Measurements from ENCODE around the gene ATP6V0C. TPM values are rescaled to one million over a fixed set of nuclear protein-coding genes. Genes with fewer than 3 reads are reported as not detected.

The ATP6V0C gene
- total and polyA plus RNA-seq, 2 of the 13 experiments (the other 11 are each of a cell fraction or from before 2014, with no cell fraction given) = 10.4 to 20.1 TPM

DNA sequence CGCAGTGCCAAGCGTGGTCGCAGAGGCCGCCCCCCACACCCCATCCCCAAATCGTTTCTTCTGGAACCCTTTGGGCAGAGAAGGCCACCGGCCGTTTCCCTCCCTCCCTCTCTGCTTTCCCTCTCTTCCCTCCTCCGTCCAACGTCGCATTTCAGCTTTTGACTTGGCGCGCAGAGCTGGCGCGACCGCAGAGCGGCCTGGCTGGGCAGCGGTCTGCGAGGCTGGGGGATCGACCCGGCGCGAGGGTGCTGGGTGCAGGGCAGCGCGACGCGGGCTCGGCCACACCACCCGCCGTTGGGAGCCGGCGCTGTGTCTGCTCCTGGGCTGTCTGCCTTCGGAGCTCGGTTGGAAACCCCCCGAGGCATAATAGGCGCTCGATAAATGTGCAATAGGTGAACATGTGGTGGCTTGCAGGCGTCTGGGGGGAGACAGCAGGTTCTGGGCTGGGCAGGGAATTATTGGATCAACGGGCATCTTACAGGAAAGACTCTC, 45.5 kb upstream of the ATP6V0C start (continued):
- TF ChIP-seq GABPA (IDR thresholded peaks at IDR 0.05; ENCODE audit: low read depth, low read length) (no peak), GABPA (CRISPR knock-in tag; IDR thresholded peaks at IDR 0.05; ENCODE audit: low read depth) (no peak), MXI1 (IDR thresholded peaks at IDR 0.05; ENCODE audit: borderline replicate concordance, low read depth, low read length) (no peak), SRF (IDR thresholded peaks at IDR 0.05; ENCODE audit: low read depth, low read length) (no peak), SOX5 (CRISPR knock-in tag; IDR thresholded peaks at IDR 0.05; ENCODE audit: borderline replicate concordance) (no peak), CREB1 (IDR thresholded peaks at IDR 0.05) (no peak), CREB1 (CRISPR knock-in tag; IDR thresholded peaks at IDR 0.05) (no peak), ZNF790 (CRISPR knock-in tag; IDR thresholded peaks at IDR 0.05; ENCODE audit: borderline replicate concordance) (no peak), ZNF30 (CRISPR knock-in tag; IDR thresholded peaks at IDR 0.05) (0 out of 2 replicates have a peak, but pooled peaks have one; percentile 38)
- TF ChIP-seq, protein P1, sequence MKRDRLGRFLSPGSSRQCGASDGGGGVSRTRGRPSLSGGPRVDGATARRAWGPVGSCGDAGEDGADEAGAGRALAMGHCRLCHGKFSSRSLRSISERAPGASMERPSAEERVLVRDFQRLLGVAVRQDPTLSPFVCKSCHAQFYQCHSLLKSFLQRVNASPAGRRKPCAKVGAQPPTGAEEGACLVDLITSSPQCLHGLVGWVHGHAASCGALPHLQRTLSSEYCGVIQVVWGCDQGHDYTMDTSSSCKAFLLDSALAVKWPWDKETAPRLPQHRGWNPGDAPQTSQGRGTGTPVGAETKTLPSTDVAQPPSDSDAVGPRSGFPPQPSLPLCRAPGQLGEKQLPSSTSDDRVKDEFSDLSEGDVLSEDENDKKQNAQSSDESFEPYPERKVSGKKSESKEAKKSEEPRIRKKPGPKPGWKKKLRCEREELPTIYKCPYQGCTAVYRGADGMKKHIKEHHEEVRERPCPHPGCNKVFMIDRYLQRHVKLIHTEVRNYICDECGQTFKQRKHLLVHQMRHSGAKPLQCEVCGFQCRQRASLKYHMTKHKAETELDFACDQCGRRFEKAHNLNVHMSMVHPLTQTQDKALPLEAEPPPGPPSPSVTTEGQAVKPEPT (CRISPR knock-in tag; IDR thresholded peaks at IDR 0.05; ENCODE audit: low read depth) = no peak
- TF ChIP-seq, protein P2, sequence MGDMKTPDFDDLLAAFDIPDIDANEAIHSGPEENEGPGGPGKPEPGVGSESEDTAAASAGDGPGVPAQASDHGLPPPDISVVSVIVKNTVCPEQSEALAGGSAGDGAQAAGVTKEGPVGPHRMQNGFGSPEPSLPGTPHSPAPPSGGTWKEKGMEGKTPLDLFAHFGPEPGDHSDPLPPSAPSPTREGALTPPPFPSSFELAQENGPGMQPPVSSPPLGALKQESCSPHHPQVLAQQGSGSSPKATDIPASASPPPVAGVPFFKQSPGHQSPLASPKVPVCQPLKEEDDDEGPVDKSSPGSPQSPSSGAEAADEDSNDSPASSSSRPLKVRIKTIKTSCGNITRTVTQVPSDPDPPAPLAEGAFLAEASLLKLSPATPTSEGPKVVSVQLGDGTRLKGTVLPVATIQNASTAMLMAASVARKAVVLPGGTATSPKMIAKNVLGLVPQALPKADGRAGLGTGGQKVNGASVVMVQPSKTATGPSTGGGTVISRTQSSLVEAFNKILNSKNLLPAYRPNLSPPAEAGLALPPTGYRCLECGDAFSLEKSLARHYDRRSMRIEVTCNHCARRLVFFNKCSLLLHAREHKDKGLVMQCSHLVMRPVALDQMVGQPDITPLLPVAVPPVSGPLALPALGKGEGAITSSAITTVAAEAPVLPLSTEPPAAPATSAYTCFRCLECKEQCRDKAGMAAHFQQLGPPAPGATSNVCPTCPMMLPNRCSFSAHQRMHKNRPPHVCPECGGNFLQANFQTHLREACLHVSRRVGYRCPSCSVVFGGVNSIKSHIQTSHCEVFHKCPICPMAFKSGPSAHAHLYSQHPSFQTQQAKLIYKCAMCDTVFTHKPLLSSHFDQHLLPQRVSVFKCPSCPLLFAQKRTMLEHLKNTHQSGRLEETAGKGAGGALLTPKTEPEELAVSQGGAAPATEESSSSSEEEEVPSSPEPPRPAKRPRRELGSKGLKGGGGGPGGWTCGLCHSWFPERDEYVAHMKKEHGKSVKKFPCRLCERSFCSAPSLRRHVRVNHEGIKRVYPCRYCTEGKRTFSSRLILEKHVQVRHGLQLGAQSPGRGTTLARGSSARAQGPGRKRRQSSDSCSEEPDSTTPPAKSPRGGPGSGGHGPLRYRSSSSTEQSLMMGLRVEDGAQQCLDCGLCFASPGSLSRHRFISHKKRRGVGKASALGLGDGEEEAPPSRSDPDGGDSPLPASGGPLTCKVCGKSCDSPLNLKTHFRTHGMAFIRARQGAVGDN (CRISPR knock-in tag; IDR thresholded peaks at IDR 0.05) = peak; percentile 75
